ENCODE measurements around the gene FCRL3.

DNA sequence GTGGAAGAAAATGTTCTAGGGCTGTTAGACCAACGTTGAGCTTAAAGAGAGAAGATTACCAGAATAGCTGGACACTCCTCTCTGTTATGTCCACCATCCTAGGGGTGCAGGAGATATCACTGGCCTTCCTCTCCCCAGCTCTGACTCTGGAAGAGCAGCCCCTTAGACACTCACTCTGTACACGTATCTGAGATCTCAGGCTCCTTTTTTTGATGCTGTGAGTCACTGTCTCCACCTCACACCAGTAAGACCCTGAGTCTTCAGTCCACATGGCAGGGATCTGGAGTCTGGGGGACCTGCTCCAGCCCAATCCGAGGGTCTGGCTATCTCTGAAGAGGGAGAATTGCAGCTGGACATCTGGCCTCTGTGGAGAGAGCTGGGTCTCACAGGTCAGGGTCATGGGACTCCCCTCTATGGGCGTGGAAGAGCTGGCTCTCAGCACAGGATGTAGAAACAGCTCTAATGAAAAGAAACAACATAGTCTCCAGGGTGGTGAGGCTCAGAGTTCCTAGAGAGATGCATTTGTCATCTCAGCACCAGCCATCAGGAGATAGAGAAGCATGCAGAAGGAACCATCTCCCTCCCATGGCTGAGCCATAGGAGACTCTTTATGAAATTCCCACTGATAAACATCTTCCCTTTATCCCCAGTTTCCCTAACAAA is 3.5 kb downstream of the FCRL3 start:
- no peak for TF ChIP-seq CEBPB (IDR thresholded peaks at IDR 0.05; ENCODE audit: low read depth, low read length)
- no peak for TF ChIP-seq POLR2A (IDR thresholded peaks at IDR 0.05; ENCODE audit: low read depth, low read length)
- TF ChIP-seq CTCF (conservative IDR thresholded peaks at IDR 0.05; ENCODE audit: low read depth, low read length): no peak
- no peak for TF ChIP-seq RFX5 (IDR thresholded peaks at IDR 0.05; ENCODE audit: low read depth, low read length)
- TF ChIP-seq, protein P1, sequence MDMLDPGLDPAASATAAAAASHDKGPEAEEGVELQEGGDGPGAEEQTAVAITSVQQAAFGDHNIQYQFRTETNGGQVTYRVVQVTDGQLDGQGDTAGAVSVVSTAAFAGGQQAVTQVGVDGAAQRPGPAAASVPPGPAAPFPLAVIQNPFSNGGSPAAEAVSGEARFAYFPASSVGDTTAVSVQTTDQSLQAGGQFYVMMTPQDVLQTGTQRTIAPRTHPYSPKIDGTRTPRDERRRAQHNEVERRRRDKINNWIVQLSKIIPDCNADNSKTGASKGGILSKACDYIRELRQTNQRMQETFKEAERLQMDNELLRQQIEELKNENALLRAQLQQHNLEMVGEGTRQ (IDR thresholded peaks at IDR 0.05; ENCODE audit: low read depth, low read length): no peak
- TF ChIP-seq RAD21 (IDR thresholded peaks at IDR 0.05; ENCODE audit: low read length): no peak
- no peak for TF ChIP-seq BHLHE40 (IDR thresholded peaks at IDR 0.05; ENCODE audit: low read depth, low read length)
- no peak for TF ChIP-seq MXI1 (IDR thresholded peaks at IDR 0.05; ENCODE audit: borderline replicate concordance, low read depth, low read length)
